Stimulated activated CD4-positive, alpha-beta T cell treated with anti-CD3 and anti-CD28 coated beads, Interleukin-2, amount 100 ng/mL, for 48 hours (primary cell): ENCODE data around the gene KRABD2.
A peak's percentile ranks its signal among the peaks of the same experiment; 100 is the strongest.
"Not testable (repeated sequence)": the region's sequence is repeated elsewhere in the genome, so short reads cannot be mapped to it uniquely, and the experiment has no call there.

Experiments
- DNase-seq, 2 donors: peaks; one replicate each; pipeline ENCODE4 v3.0.0-alpha.2; 2020

The KRABD2 gene

DNA sequence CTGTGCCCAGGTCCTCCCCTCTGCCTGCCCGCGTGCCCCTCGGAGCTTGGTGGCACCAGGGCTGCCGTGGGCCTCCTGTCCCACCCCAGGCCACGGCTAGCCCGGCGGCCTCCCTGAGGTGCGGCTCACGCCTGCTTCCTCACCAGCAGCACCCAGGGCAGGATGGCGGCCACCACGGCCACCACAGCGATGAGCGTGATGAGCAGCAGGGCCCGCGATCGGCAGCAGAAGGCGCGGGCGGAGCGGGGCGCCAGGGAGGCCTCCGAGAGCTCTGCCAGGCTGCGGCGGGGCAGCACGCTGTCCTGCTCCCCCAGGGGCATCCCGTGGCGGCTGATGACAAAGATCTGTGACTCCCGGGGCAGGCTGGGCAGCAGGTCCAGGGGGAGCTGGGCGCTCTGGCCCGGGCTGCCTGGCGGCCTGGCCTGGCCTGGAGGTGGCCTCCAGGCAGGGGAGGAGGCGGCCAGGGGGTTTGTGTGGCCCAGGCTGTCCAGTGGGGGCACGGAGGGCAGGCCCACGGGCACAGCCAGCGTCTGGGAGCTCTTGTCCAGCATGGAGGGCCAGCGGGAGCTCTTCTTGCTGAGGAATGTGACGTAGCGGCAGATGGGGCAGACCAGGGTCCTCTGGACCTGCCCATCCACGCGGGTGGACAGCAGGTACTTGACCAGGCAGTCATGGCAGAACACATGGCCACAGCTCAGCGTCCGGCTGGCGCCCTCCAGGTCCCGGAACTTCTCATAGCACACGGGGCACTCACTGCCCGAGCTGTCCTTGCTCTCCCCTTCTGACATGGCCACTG is 16.4 kb upstream of the KRABD2 start:
- DNase-seq = no peak

DNA sequence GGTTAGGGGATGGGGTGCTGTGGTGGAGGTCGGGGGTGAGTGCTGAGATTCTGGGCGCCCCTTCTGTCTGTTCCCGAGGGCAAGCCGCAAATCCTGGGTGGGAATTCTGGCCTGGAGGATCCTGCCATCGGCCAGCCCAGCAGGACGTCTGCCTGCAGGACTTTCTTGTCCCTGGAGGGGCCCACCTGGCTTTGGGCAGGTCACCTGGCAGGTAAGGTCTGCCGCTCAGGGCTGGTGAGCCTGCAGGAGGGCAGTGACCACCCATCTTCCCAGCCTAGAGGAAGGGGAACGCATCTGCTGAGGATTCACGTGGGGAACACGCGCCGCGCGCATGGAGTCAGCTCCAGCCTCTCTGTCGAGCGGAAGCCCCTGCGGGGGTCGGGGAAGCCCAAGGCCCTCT is 15.8 kb upstream of the KRABD2 start:
- DNase-seq = no peak

DNA sequence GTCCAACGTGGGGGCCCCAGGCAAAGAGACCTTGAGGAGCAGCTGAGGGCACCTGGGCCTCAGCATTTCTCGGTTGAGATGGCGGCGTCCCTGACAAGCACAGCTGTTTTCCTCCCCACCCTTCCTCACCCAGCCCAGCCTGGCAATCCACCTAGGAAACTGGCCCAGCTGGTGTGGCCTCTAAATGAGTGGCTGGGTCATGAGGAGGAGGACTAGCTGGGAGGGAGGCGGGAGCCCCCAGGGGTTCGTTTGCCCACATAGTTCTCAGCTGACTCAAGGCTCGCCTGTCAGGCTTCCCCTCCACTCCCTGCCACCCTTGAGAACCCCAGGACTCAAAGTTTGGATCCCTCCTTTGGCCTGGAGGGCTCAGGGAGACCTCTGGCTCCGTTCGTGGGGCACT is 15.2 kb upstream of the KRABD2 start:
- DNase-seq = no peak

DNA sequence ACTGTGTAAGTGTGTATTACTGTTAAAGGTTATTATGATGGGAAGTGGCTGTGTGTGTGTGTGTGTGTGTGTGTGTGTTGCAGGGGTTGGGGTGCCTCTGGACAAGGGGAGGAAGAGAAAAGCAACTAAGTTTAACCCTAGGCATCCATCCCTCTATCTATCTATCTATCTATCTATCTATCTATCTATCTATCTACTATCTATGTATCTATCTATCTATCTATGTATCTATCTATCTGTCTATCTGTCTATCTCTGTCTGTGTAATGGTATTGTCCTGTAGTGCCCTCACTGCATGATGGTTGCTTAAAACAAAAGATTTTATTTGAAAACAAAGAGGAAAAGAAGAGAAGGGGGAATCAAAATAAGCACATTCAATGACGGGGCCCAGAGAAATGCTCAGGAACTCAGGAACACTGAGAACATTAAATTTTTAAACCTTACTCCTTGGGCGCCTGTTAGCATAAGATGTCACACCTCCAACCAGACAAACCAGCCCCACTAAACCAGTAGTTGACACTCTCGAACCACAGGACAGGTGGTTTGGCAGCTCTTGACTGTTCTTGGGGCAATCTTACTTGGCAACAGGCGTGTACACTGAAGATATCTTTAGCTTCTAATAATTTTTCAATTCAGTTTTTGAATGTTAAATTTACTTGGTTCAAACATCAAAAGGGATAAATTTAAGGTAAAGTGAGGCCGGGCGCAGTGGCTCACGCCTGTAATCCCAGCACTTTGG is 11.6 kb upstream of the KRABD2 start:
- no peak for DNase-seq

DNA sequence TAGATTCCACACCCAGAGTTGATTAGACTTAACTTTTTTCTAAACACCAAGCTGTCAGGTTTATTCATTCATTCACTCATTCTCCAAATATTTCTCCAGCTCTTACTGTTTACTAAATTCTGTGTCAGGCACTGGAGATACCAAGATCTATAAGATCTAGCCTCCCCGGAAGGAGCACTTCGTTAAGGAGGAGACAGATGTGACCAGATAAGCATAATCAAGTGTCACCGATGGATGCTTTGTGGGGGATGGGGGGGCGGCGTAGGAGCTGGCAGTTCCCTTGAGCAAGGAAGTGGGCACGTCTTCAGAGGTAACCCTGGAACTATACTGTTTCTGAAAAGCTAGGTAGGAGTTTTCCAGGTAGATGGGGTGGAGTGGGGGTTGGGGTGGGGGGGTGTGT is 10.3 kb upstream of the KRABD2 start:
- DNase-seq = no peak

DNA sequence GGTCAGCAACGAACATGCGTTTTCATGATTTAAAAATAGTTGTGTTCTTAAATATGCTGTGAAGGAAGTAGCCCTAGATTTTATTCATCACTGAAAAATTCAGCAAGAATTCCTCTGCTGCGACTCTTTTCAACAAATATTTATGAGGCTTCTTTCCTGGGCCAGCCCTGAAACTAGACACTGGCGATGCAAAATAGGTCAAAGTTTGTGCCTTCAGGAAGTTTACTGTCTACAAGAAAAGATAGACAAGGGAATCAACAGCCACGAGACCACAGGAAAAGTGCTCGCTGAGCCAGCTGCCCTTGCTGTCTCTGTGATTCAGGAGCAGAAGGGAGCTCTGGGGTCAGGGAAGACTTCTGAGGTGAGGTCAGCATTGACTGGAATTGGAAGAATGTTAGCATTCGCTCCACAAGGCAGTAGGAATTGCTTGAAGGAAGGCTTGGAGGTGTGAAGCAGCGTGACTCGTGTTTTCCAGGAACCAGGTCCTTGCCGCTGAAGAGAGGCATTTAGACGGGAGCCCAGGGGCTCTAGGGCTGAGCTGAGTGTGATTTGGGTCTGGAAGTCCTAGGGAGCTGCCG is 8.4 kb upstream of the KRABD2 start:
- DNase-seq = no peak

DNA sequence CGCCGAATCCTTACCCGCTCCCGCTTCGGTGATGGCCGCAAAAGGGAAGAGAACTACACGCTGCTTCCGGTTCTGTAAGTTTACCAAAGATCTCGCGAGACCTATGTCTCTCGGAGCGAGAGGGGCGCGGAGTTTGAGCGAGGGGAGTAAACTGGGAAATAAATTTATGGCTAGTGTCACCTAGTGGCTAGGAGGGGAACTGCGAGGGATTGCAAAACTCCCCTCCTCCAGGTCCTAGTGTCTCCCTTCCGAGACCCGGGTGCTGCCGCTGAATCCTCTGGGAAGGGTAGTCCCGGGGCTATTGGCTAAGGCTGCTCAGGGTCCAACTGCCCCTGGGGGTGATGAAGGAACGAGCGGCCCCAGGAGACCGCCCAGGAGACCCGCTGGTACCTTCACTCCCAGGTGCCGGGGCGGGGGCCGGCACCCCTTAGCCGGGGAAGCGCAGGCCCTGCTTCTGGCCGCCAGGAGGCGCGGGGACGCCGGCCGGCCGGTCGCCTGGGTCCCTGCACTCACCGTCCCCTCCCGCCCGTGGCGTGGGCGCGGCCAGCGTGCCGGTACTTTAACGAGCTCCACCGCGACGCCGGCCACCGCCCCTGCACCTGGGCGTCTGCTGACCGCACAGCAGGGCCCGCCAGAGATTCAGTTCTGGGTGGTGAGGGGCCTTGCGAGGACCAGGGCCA is 6.8 kb upstream of the KRABD2 start, which contains the start of gene RPL26:
Gene RPL26, minus strand, starts transcription at position 51 of the 680 bp plus-strand sequence. CDS start 883 bp downstream, outside the sequence.
- DNase-seq = peak; percentile 87 to 93

DNA sequence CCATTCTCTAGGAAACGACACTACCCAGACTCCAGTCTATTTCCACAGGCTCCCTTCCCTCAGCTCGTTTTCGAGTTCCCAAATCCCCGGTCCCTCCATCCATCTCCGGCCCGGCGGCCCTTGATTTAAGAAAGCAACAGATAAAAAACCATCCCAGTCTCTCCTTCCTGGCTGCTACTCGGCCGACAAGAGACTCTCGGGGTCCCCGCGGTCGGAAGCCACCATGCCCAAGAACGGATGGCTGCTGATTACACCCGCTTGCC is 6.3 kb upstream of the KRABD2 start:
- DNase-seq = no peak

DNA sequence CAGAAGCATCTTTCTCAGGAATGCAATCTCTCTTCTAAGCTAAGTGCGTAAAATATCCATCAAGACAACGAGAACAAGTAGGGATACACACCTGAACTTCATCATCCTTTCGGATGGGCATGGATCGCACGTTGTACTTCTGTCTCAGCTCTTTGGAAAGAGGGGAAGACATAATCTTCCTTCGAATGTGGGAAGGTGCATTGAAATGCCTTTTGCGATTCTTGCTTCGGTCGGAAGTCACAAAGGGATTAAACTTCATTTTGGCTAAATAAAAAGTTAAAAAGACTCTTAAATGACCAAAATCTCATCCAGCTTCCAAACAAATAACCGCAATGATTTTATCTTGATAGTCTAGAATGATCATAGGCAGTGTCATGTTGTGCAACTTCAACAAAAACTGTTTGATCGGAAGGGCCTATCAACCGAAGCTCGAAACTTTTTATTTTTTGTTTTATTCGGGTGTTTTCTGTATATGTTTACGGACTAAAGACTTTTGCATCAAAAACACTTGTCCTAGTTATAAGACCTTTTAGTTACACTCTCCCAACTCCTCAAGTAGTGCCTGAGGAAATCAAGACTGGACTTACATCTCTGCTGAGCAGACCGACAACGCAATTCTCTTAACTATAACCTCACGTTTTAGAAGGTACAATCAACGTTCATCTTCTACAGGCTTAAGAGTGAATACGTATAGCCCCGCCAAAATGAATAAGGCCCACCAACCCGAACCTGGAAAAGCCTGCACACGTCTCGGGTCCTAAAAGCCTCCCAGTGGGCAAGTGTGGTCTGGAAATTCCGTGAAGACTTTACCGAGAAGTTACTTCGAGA is 5.8 kb upstream of the KRABD2 start:
- no peak for DNase-seq

DNA sequence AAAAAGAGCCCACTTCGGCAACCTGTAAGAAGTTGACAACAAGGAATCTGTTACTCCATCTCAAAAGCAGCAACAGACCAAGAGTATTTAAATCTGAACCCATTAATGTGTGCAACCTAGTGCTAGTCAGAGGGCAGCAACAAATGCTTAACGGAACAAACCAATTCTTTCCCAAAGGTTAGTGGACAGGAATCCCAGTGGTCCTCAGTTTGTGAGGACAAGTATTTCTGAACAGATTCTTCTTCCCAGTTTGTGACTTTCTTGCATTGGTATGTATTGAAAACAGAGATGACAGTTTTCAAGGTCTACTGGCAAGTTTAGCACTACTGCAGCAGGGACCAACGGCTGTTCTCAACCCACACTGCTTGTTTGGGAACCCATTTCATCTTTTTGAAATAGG is 3.5 kb upstream of the KRABD2 start:
- DNase-seq = no peak

DNA sequence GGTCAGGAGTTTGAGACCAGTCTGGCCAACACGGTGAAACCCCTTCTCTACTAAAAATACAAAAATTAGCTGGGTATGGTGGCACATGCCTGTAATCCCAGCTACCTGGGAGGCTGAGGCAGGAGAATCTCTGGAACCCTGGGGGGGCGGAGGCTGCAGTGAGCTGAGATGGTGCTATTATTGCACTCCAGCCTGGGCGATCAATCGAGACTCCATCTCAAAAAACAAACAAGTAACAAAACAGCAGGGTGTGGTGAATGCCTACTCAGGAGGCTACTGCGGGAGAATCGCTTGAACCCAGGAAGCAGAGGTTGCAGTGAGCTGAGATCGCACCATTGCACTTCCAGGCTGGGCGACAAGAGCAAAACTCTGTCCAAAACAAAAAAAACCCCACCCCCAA is 1.6 kb upstream of the KRABD2 start:
- not testable (repeated sequence) for DNase-seq

DNA sequence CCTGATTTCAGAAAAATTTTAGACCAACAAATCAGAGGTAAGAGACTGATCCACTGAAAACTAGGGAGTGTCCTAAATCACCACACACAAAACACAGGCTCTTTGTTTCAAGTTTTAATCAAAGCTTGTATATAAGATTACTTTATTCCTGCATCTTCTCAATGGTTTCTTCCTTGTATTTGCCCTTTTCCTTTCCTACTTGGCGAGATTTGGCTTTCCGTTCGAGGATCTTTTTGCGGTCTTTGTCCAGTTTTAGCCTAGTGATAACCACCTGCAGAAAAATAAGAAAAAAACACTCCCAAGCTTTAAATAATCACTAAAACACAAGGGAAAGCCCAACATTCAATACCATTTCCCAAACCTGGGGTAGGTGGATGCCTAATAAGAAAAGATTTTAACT is 918 bp upstream of the KRABD2 start:
- DNase-seq = no peak

DNA sequence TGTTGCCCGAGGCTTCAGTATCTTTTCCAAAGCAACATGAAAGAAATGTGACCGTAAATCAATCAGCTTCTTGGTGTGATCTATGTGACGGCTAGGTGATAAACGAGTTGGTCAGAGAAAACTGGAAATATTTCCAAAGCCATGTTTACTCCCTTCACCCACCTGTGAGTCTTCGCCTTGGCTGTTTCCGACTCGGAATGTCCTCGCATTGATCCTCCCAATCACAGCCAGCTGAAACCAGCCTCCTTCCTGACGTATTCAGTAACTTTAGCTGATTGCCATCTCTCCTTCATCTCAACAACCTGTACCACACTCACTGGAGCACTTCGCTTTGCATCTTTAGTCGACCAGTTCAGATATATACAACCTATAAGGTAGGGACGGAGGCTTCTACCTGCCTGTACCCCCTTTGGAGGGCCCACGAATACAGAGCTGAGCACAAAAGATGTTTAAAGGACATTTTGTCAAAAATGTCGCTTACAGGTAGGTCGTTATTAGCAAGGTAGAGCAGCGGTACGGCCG is 705 bp downstream of the KRABD2 start:
- no peak for DNase-seq

DNA sequence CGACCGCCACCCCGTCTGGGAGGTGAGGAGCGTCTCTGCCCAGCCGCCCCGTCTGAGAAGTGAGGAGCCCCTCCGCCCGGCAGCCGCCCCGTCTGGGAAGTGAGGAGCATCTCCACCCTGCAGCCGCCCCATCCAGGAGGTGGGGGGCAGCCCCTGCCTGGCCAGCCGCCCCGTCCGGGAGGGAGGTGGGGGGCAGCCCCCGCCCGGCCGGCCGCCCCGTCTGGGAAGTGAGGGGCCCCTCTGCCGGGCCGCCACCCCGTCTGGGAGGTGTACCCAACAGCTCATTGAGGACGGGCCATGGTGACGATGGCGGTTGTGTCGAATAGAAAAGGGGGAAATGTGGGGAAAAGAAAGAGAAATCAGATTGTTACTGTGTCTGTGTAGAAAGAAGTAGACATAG is 2.6 kb downstream of the KRABD2 start:
- DNase-seq = not testable (repeated sequence)

DNA sequence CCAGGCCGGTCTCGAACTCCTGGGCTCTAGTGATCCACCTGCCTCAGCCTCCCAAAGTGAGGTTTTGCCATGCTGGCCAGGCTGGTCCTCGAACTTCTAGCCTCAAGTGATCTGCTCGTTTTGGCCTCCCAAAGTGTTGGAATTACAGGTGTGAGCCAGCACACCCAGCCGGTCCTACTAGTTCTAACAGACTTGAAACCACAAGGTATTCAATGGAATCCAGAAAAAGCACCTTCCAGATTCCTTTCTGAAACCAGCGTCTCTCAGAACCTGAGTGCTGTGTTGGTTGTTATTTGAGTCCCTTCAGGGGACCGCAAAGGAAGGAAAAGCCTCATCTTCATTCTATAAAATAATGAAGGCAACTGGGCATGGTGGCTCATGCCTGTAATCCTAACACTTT is 4.1 kb downstream of the KRABD2 start:
- no peak for DNase-seq

DNA sequence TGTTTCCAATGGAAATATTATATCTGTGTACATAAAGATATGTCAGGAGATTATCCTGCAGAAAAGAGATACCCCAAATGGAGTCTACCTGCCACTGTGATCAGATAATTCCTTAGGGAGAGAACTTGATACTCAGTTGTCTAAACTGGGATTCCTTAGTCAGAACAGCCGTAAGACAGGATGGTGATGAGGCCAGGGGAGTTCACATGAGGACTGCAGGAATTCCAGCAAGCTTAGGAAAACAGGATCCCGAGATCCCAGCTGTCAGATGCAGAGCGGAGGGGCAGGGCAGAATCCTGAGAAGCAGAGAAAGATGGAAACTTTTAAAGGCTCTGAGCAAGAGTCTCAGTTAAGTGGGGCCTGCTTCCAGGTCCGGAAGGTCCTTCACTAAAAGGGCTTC is 4.7 kb downstream of the KRABD2 start:
- DNase-seq = no peak

DNA sequence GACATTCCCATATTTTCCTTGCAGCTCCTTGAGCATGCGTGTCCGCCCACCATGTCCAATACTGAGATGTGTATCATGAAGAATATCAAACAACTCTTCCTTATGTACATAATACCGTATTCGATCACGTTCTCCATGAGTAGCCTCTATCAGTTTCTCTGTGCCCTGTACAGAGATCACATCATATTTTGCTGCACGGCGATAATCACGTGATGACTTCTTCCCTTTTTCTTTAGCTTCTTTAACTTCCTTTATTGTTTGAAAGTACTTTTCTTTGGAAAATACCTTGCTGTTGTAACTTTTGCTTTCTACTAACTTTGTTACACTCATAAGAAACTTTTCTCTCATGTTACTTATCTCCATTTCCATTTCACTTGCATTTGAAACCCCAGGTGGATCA is 6.6 kb downstream of the KRABD2 start:
- no peak for DNase-seq

DNA sequence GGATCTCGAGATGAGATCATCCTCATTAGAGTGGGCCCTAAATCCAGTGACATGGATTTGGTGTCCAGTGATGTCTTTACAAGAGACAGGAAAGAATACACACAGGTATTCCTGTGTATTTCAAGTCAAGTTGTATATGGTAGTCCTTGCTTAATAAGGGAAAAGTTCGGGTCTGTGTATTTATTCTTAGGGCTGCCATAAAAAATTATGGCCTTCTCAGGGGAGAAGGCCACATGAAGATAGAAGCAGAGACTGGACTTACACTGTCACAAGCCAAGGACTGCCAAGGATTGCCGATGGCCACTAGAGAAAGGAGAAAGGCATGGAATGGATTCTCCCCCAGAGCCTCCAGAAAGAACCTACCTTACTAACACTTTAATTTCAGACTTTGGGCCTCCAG is 8.3 kb downstream of the KRABD2 start:
- DNase-seq = no peak

DNA sequence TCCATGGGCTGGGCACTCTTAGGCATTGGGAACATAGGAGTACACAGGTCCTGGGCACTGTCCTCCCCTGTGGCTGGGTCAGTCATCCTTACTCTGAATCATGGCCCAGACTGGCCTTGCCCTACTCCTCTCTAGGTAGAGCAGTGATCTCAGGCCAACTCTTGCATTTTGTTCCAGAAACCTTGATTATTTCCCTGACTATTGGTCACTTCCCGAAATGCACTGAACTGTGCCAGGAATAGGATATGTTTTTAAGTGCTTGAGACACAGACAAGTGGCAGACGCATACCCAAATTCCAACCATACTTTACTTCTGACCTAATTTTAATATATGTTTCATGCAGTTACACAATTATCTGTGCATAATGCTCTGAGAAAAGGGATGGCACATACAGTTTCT is 10.3 kb downstream of the KRABD2 start:
- no peak for DNase-seq

DNA sequence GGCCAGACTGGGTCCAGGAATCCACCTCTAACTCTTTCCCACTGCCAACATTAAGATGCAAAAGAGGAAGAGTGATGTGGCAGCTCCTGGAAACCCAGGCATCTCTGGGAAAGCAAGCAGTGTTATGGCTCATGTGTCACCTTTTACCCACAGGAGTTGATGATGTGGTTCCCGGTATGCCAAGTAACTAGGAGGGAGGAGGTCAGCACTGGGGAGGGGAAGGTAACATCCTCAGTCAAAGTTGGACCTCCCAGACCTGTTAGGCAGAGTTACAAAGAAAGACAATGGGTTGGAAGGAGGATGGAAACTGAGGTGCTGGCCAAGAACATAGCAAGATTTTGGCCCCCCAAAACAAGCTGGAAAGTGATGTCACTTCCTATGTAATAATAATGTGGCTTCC is 11.4 kb downstream of the KRABD2 start:
- no peak for DNase-seq

DNA sequence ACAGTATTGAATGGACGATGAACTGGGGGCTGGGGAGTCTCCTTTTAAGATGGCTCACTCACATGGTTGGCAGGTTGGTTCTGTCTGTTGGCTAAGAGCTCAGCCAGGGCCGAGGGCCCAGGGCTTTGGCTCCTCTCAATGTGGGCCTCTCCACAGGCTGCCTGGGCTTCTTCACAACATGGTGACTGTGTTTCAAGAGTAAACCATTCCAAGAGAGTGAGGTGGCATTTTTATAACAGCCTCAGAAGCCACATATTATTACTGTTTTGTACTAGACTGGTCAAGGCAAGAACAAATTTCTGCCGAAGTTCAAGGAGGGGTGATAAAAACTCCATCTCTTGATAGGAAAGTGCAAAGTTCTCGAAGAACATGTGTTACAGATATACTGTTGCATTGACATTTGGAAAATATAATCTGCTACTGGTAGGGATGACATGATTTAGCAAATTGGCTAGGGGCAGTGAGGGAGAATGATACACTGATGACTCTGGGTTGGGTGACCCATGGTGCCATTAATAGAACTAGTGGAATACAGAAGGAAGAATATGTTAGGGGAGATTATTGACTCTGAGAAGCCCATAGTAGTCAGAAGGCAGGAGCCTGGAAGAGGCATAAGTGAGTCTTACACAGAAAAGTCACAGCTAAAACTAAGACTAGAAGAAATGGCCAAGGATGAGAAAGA is 13.7 kb downstream of the KRABD2 start:
- no peak for DNase-seq

DNA sequence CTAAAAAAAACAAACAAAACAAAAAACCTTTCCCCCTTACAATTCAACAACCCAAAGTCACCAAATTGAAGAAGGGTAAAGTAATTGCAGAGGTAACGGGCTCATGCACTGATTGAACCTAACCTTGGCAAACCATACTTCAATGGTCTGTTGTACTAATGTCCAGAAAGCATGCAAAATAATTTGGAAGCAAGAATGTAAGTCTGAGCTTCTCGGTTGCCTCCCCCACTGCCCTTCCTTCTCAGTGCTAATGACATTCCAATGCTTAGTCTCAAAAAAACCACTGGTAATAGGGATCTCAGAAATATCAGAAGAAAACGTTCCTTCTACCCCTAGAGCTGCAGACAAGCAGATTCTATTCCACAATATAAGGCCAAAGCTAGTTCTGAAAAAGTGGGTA is 15.8 kb downstream of the KRABD2 start:
- no peak for DNase-seq
